Measurements from ENCODE around the gene ABCA4. TPM values are rescaled to one million over a fixed set of nuclear protein-coding genes. Genes with fewer than 3 reads are reported as not detected.
"Not testable (repeated sequence)": the region's sequence is repeated elsewhere in the genome, so short reads cannot be mapped to it uniquely, and the experiment has no call there.

Gene ABCA4
- total RNA-seq, 2 experiments from 2014 or later: 0.10 to 0.14 TPM

DNA sequence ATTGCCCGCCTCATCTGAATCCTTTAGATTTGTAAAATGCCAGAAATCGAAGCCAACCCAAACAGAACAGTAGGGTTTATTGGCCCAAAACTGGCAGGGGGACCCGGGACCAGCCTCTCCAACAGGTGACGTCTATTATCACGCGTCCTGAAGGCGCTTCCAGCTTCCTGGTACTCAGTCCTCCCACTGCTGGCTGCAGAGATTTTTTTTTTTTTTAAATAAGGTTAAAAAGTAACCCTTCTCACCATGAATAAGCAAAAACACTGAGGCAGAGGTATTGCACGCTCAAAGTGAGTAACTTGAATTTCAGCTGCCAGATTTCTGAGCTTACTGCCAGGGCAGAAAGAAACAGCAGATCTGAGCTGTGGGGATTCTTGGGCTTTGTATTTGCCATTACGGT lies 157.4 kb downstream of the ABCA4 start:
- no peaks in the 10 kb centered on the region for H3K9me3 Mint-ChIP-seq
- no peaks in the 10 kb centered on the region for H3K36me3 Mint-ChIP-seq (ENCODE audit: low read depth)
- CTCF ChIA-PET: interaction anchor here (0.6 to 0.7 kb wide), 2 partner anchors 78 to 843 kb away, joined by 3 read pairs; no protein-coding TSS in a partner anchor
- H3K4me1 Mint-ChIP-seq (ENCODE audit: low read depth): no peaks in the 10 kb centered on the region
- no peak overlapping the region for H3K27ac Mint-ChIP-seq
- H3K4me3 Mint-ChIP-seq: no peak overlapping the region
- no peak for DNase-seq
- intact Hi-C loops (cut with micrococcal nuclease): no loop called here
- H3K27me3 Mint-ChIP-seq (ENCODE audit: low read depth): no peaks in the 10 kb centered on the region

GRCh38 chr1:93961906-93962305 lies 159.0 kb downstream of the ABCA4 start:
- Mint-ChIP-seq H3K9me3 (peaks cover 6% of the 10 kb centered on the region), H3K4me3 (no peak overlapping the region), H3K4me1 (ENCODE audit: low read depth) (no peaks in the 10 kb centered on the region), H3K27ac (no peak overlapping the region), H3K36me3 (ENCODE audit: low read depth) (no peaks in the 10 kb centered on the region), H3K27me3 (ENCODE audit: low read depth) (no peaks in the 10 kb centered on the region)
- intact Hi-C loops (cut with micrococcal nuclease): no loop called here
- no peak for DNase-seq
- CTCF ChIA-PET: no interaction called here

DNA sequence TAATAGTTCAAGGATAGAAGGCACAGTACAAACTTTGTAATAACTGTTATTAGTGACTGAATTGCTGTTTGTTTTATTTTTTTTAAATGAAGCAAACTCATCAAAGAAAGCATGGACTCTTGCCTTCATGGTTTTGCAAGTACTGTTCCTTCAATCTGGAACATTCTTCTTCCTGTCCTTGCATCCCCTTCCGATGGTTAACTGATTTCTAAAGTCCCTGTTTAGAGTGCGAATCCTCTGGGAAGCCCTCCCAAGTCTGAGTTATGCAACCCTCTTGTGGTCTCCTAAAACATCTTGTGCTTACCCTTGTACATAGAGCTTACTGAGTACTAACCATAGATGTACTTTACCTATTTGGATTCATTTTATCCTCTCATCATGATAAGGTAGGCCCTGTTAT lies 159.5 kb downstream of the ABCA4 start:
- no peak overlapping the region for H3K4me3 Mint-ChIP-seq
- H3K36me3 Mint-ChIP-seq (ENCODE audit: low read depth): no peaks in the 10 kb centered on the region
- intact Hi-C loops (cut with micrococcal nuclease): no loop called here
- no peak overlapping the region for H3K27ac Mint-ChIP-seq
- no peak for DNase-seq
- H3K27me3 Mint-ChIP-seq (ENCODE audit: low read depth): no peaks in the 10 kb centered on the region
- CTCF ChIA-PET: no interaction called here
- H3K9me3 Mint-ChIP-seq: peaks cover 9% of the 10 kb centered on the region
- H3K4me1 Mint-ChIP-seq (ENCODE audit: low read depth): no peaks in the 10 kb centered on the region

GRCh38 chr1:93960641-93961147 lies 160.3 kb downstream of the ABCA4 start:
- peaks cover 16% of the 10 kb centered on the region for H3K9me3 Mint-ChIP-seq
- H3K4me3 Mint-ChIP-seq: no peak overlapping the region
- DNase-seq: no peak
- H3K27ac Mint-ChIP-seq: no peak overlapping the region
- no peaks in the 10 kb centered on the region for H3K36me3 Mint-ChIP-seq (ENCODE audit: low read depth)
- H3K4me1 Mint-ChIP-seq (ENCODE audit: low read depth): no peaks in the 10 kb centered on the region
- intact Hi-C loops (cut with micrococcal nuclease): no loop called here
- no peaks in the 10 kb centered on the region for H3K27me3 Mint-ChIP-seq (ENCODE audit: low read depth)
- CTCF ChIA-PET: no interaction called here

DNA sequence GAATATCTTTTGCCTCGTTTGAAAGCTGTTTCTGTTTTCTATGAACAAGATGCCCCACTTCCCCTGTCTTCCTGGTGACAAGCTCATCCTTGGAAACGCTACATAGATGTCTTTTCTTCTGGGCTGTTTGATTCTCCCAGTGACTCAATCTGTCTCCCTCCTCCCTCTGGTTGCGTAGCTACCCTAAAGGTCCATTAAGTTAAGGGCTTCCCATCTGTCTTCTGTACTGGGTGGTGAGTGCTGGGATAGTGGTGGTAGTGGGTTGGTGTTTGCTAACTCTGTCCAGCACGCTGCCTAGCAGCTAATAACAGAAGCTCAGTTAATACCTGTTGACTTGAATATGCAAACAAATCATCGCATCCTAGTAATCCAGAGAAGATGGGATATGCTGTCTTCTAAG lies 161.5 kb downstream of the ABCA4 start:
- H3K9me3 Mint-ChIP-seq: peaks cover 24% of the 10 kb centered on the region
- peaks cover 2% of the 10 kb centered on the region for H3K36me3 Mint-ChIP-seq (ENCODE audit: low read depth)
- no peak overlapping the region for H3K4me3 Mint-ChIP-seq
- CTCF ChIA-PET: interaction anchor here (0.6 kb wide), 1 partner anchor 33 kb away, joined by 3 read pairs; no protein-coding TSS in a partner anchor
- DNase-seq: no peak
- intact Hi-C loops (cut with micrococcal nuclease): no loop called here
- no peaks in the 10 kb centered on the region for H3K27me3 Mint-ChIP-seq (ENCODE audit: low read depth)
- no peaks in the 10 kb centered on the region for H3K4me1 Mint-ChIP-seq (ENCODE audit: low read depth)
- no peak overlapping the region for H3K27ac Mint-ChIP-seq

DNA sequence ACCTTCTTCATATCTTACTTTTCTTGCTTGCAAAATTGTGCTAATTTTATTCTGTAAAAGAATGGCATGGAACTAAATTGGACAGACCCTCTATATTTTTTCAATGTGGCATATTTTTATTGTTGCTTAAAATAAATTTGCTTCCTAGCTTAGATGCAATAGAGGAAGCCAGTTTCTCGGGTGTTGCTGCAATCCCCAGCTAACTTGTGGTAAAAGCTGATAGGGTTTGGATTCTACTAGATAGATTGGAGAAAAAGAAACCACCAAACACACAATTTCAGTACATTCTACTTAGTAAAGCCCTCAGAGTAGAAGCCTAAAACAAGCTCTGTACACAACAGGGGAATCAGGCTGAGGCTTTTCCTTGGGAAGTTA lies 162.2 kb downstream of the ABCA4 start:
- peaks cover 24% of the 10 kb centered on the region for H3K9me3 Mint-ChIP-seq
- DNase-seq: no peak
- H3K4me3 Mint-ChIP-seq: no peak overlapping the region
- no peaks in the 10 kb centered on the region for H3K4me1 Mint-ChIP-seq (ENCODE audit: low read depth)
- no peak overlapping the region for H3K27ac Mint-ChIP-seq
- H3K27me3 Mint-ChIP-seq (ENCODE audit: low read depth): no peaks in the 10 kb centered on the region
- intact Hi-C loops (cut with micrococcal nuclease): no loop called here
- CTCF ChIA-PET: no interaction called here
- H3K36me3 Mint-ChIP-seq (ENCODE audit: low read depth): peaks cover 2% of the 10 kb centered on the region

DNA sequence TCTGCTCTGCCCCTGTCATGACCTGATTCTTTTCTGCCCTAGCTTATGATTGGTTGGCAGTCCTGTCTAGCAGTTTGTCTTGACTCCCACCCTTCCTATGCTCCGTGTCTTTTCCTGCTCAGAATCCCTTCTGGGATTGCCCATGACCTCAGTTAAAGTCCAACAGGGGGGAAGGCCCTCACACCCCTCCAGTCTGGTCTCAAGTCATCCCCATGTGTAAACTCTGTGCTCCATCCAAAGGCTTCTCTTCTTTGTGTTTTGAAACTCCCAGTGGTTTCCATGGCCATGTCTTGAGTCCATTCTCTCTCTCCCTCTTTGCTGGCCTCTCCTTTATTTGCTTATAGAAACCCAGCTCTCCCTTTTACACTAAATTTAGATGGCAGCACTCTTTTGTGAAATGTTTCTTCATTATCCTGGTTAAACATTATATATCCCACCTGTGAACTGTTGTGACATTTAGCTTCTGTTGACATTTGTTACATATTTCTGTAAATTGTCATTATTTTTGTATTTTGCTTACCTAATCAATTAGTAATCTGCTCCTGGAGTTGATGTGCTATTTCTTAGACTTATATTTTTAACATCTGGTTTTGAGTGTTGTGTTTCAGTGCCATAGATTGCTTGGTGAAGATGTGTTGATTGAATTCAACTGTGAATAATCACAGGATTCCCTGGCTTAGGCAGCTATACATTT lies 162.8 kb downstream of the ABCA4 start:
- CTCF ChIA-PET: no interaction called here
- Mint-ChIP-seq H3K4me1 (ENCODE audit: low read depth) (no peaks in the 10 kb centered on the region), H3K9me3 (peaks cover 24% of the 10 kb centered on the region), H3K4me3 (no peak overlapping the region), H3K27ac (no peak overlapping the region), H3K36me3 (ENCODE audit: low read depth) (peaks cover 2% of the 10 kb centered on the region), H3K27me3 (ENCODE audit: low read depth) (no peaks in the 10 kb centered on the region)
- DNase-seq: no peak
- intact Hi-C loops (cut with micrococcal nuclease): no loop called here

- no peak for DNase-seq
- peaks cover 5% of the 10 kb centered on the region for H3K36me3 Mint-ChIP-seq (ENCODE audit: low read depth)
- CTCF ChIA-PET: interaction anchor here (0.7 kb wide), 1 partner anchor 23 kb away, joined by 6 read pairs; no protein-coding TSS in a partner anchor
- intact Hi-C loops (cut with micrococcal nuclease): no loop called here
- no peak overlapping the region for H3K4me3 Mint-ChIP-seq
- no peaks in the 10 kb centered on the region for H3K27me3 Mint-ChIP-seq (ENCODE audit: low read depth)
- H3K9me3 Mint-ChIP-seq: peaks cover 38% of the 10 kb centered on the region
- H3K27ac Mint-ChIP-seq: no peak overlapping the region
- no peaks in the 10 kb centered on the region for H3K4me1 Mint-ChIP-seq (ENCODE audit: low read depth)
Measured at GRCh38 chr1:93955765-93956164, 165.2 kb downstream of the ABCA4 start.

DNA sequence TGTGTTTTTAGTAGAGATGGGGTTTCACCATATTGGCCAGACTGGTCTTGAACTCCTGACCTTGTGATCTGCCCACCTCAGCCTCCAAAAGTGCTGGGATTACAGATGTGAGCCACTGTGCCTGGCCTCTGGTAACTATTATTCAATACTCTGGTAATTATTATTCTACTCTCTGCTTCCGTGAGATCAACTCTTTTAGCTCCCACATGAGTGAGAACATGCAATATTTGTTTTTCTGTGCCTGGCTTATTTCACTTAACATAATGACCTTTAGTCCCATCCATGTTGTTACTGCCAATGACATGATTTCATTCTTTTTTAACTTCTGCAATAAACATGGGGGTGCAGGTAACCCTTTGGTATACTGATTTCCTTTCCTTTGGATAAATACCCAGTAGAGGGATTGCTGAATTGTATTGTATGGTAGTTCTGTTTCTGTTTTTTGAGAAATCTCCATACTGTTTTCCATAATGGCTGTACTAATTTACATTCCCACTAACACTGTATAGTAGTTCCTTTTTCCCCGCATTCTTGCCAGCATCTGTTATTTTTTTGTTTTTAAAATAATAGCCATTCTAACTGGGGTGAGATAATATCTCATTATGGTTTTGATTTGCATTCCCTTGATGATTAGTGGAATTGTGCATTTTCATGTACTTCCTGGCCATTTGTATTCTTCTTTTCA lies 173.8 kb downstream of the ABCA4 start:
- H3K4me3 Mint-ChIP-seq; intact Hi-C loops (cut with micrococcal nuclease); DNase-seq; H3K4me1 Mint-ChIP-seq (ENCODE audit: low read depth); H3K27me3 Mint-ChIP-seq (ENCODE audit: low read depth); CTCF ChIA-PET; H3K36me3 Mint-ChIP-seq (ENCODE audit: low read depth); H3K27ac Mint-ChIP-seq: not testable (repeated sequence)
- H3K9me3 Mint-ChIP-seq: peaks cover 14% of the 10 kb centered on the region

Other genes with a start within 250 kb of the ABCA4 start
- gene DNTTIP2, start 241.9 kb downstream of the ABCA4 start, total RNA-seq: 10 to 100 TPM; 58.5 to 64.5 TPM
- 10 to 100 TPM; 19.5 to 22.7 TPM for gene GCLM, start 211.7 kb downstream of the ABCA4 start, total RNA-seq
- under 1 TPM; 0.37 to 0.48 TPM for gene ARHGAP29, start 116.4 kb upstream of the ABCA4 start, total RNA-seq